ENCODE data around the gene RNF166.

DNA sequence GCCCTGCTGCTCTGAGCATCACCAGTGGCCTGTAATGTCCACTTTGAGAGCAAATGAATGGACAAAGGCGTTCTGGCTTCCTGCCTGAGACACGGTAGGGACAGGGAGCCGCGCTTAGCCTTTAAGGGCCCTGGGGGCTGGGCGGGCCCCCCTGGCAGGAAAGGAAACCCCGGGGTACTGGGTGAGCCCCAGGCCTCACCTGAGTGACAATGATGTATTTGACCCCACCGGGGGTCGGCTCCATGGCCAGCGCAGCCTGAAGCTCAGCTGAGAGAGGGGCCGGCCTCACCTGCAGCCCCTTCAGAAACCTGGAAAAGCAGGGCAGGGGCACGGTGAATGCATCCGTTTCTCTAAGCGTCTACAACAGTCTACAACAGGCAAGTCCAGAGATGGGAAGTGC is 53.1 kb downstream of the RNF166 start:
- TF ChIP-seq POLR2A (IDR thresholded peaks at IDR 0.05) (no peak), CTCF (IDR thresholded peaks at IDR 0.05) (no peak), EP300 (IDR thresholded peaks at IDR 0.05) (no peak), POLR2AphosphoS5 (IDR thresholded peaks at IDR 0.05) (no peak)
